ENCODE measurements around the gene SHCBP1. TPM values are rescaled to one million over a fixed set of nuclear protein-coding genes. Genes with fewer than 3 reads are reported as not detected.
"Not testable (repeated sequence)": the region's sequence is repeated elsewhere in the genome, so short reads cannot be mapped to it uniquely, and the experiment has no call there.

Gene SHCBP1
- total and polyA plus RNA-seq, 2 donors (not counting 1 experiment from before 2014, with no cell fraction given): 1.1 to 1.7 TPM

GRCh38 chr16:46629331-46630219 lies 8.4 kb upstream of the SHCBP1 start:
- Histone ChIP-seq H3K79me2 (ENCODE audit: control insufficient read depth, insufficient read depth, low read length) (no peaks in the 10 kb centered on the region), H2AFZ (ENCODE audit: insufficient read depth, low read depth, low read length, poor library complexity, severe bottlenecking) (no peak overlapping the region), H3K36me3 (replicated peaks in 1 of 2; ENCODE audit: control extremely low read depth in 1 of 2, control insufficient read depth in 1 of 2, extremely low read depth in 1 of 2, insufficient read depth in 2 of 2, low read length in 1 of 2) (no peaks in the 10 kb centered on the region), H3K27me3 (replicated peaks in 1 of 4; ENCODE audit: control extremely low read depth in 1 of 4, control insufficient read depth in 3 of 4, insufficient read depth in 4 of 4, low read length in 3 of 4) (no peaks in the 10 kb centered on the region), H3K4me3 (ENCODE audit: control extremely low read depth in 1 of 5, extremely low read depth in 1 of 5, insufficient read depth in 1 of 5, low read depth in 2 of 5, low read length in 4 of 5) (no peak overlapping the region), H3K4me1 (ENCODE audit: control insufficient read depth in 2 of 2, insufficient read depth in 2 of 2, low read length in 2 of 2) (no peaks in the 10 kb centered on the region), H4K20me1 (ENCODE audit: control insufficient read depth, insufficient read depth, low read length, poor library complexity, severe bottlenecking) (no peaks in the 10 kb centered on the region), H3K9me3 (ENCODE audit: control extremely low read depth in 1 of 3, control insufficient read depth in 2 of 3, insufficient read depth in 1 of 3, low read length in 2 of 3) (no peaks in the 10 kb centered on the region), H3K4me2 (replicated peaks; ENCODE audit: low read depth, low read length, poor library complexity, severe bottlenecking) (no peak overlapping the region), H3K9ac (ENCODE audit: low read length) (no peak overlapping the region), H3K27ac (ENCODE audit: low read length in 2 of 2) (no peak overlapping the region)
- DNase-seq (no peak), ATAC-seq (ENCODE audit: low read depth) (no peak)
- POLR2A ChIA-PET: no interaction called here
- intact Hi-C loops (cut with micrococcal nuclease): no loop called here
- Mint-ChIP-seq H3K9me3 (ENCODE audit: insufficient read depth) (no peaks in the 10 kb centered on the region), H3K4me3 (no peak overlapping the region), H3K27ac (no peak overlapping the region), H3K27me3 (no peaks in the 10 kb centered on the region), H3K4me1 (no peaks in the 10 kb centered on the region)
- no peak for TF ChIP-seq EZH2 (IDR thresholded peaks at IDR 0.05; ENCODE audit: borderline replicate concordance, insufficient read depth, low read depth, low read length, poor library complexity, severe bottlenecking)
- CTCF ChIA-PET: no interaction called here
- WGBS (ENCODE audit: insufficient coverage): 59% methylated on average over 10 of the region's 10 CpGs

GRCh38 chr16:46627746-46628145 lies 6.6 kb upstream of the SHCBP1 start:
- Histone ChIP-seq H2AFZ (ENCODE audit: insufficient read depth, low read depth, low read length, poor library complexity, severe bottlenecking) (no peak overlapping the region), H3K27me3 (replicated peaks in 1 of 4; ENCODE audit: control extremely low read depth in 1 of 4, control insufficient read depth in 3 of 4, insufficient read depth in 4 of 4, low read length in 3 of 4) (no peaks in the 10 kb centered on the region), H3K4me1 (ENCODE audit: control insufficient read depth in 2 of 2, insufficient read depth in 2 of 2, low read length in 2 of 2) (no peaks in the 10 kb centered on the region), H3K79me2 (ENCODE audit: control insufficient read depth, insufficient read depth, low read length) (no peaks in the 10 kb centered on the region), H3K27ac (ENCODE audit: low read length in 2 of 2) (no peak overlapping the region), H3K9ac (ENCODE audit: low read length) (no peak overlapping the region), H3K36me3 (replicated peaks in 1 of 2; ENCODE audit: control extremely low read depth in 1 of 2, control insufficient read depth in 1 of 2, extremely low read depth in 1 of 2, insufficient read depth in 2 of 2, low read length in 1 of 2) (no peaks in the 10 kb centered on the region), H4K20me1 (ENCODE audit: control insufficient read depth, insufficient read depth, low read length, poor library complexity, severe bottlenecking) (no peaks in the 10 kb centered on the region), H3K4me3 (ENCODE audit: control extremely low read depth in 1 of 5, extremely low read depth in 1 of 5, insufficient read depth in 1 of 5, low read depth in 2 of 5, low read length in 4 of 5) (no peak overlapping the region), H3K9me3 (ENCODE audit: control extremely low read depth in 1 of 3, control insufficient read depth in 2 of 3, insufficient read depth in 1 of 3, low read length in 2 of 3) (no peaks in the 10 kb centered on the region), H3K4me2 (replicated peaks; ENCODE audit: low read depth, low read length, poor library complexity, severe bottlenecking) (no peak overlapping the region)
- ChIA-PET POLR2A (no interaction called here), CTCF (no interaction called here)
- Mint-ChIP-seq H3K4me1 (no peaks in the 10 kb centered on the region), H3K27ac (no peak overlapping the region), H3K9me3 (ENCODE audit: insufficient read depth) (no peaks in the 10 kb centered on the region), H3K27me3 (no peaks in the 10 kb centered on the region), H3K4me3 (no peak overlapping the region)
- TF ChIP-seq EZH2 (IDR thresholded peaks at IDR 0.05; ENCODE audit: borderline replicate concordance, insufficient read depth, low read depth, low read length, poor library complexity, severe bottlenecking): no peak
- TF ChIP-seq CTCF (IDR thresholded peaks at IDR 0.05): no peak
- DNase-seq (no peak), ATAC-seq (ENCODE audit: low read depth) (no peak)
- WGBS (ENCODE audit: insufficient coverage): 97% methylated on average over 5 of the region's 5 CpGs
- intact Hi-C loops (cut with micrococcal nuclease): no loop called here

GRCh38 chr16:46626681-46627080 lies 5.5 kb upstream of the SHCBP1 start:
- H3K36me3 ChIP-seq (replicated peaks in 1 of 2; ENCODE audit: control extremely low read depth in 1 of 2, control insufficient read depth in 1 of 2, extremely low read depth in 1 of 2, insufficient read depth in 2 of 2, low read length in 1 of 2); H3K9me3 ChIP-seq (ENCODE audit: control extremely low read depth in 1 of 3, control insufficient read depth in 2 of 3, insufficient read depth in 1 of 3, low read length in 2 of 3); H3K9ac ChIP-seq (ENCODE audit: low read length); H3K9me3 Mint-ChIP-seq (ENCODE audit: insufficient read depth); H3K4me3 ChIP-seq (ENCODE audit: control extremely low read depth in 1 of 5, extremely low read depth in 1 of 5, insufficient read depth in 1 of 5, low read depth in 2 of 5, low read length in 4 of 5); H2AFZ ChIP-seq (ENCODE audit: insufficient read depth, low read depth, low read length, poor library complexity, severe bottlenecking); H3K79me2 ChIP-seq (ENCODE audit: control insufficient read depth, insufficient read depth, low read length); H3K4me3 Mint-ChIP-seq; H3K27ac ChIP-seq (ENCODE audit: low read length in 2 of 2); ATAC-seq (ENCODE audit: low read depth); H4K20me1 ChIP-seq (ENCODE audit: control insufficient read depth, insufficient read depth, low read length, poor library complexity, severe bottlenecking); DNase-seq; H3K4me1 ChIP-seq (ENCODE audit: control insufficient read depth in 2 of 2, insufficient read depth in 2 of 2, low read length in 2 of 2); H3K4me2 ChIP-seq (replicated peaks; ENCODE audit: low read depth, low read length, poor library complexity, severe bottlenecking); CTCF ChIA-PET; H3K27me3 Mint-ChIP-seq; POLR2A ChIA-PET; H3K27ac Mint-ChIP-seq; H3K4me1 Mint-ChIP-seq; intact Hi-C loops (cut with micrococcal nuclease); H3K27me3 ChIP-seq (replicated peaks in 1 of 4; ENCODE audit: control extremely low read depth in 1 of 4, control insufficient read depth in 3 of 4, insufficient read depth in 4 of 4, low read length in 3 of 4): not testable (repeated sequence)
- WGBS (ENCODE audit: insufficient coverage): no CpG with 5 or more reads among the region's 22 CpGs
